ENCODE results near the gene BMP7.
"Not testable (repeated sequence)": the region's sequence is repeated elsewhere in the genome, so short reads cannot be mapped to it uniquely, and the experiment has no call there.

BMP7 gene

GRCh38 chr20:57162362-57162652 lies 104.1 kb downstream of the BMP7 start:
- H3K4me3 ChIP-seq (ENCODE audit: low read length) = no peak overlapping the region
- TF ChIP-seq CTCF (conservative IDR thresholded peaks at IDR 0.05; ENCODE audit: low read length) = no peak
- no peak for DNase-seq (ENCODE audit: low read depth)

- no peak overlapping the region for H3K4me3 ChIP-seq (ENCODE audit: low read length)
- no peak for TF ChIP-seq CTCF (conservative IDR thresholded peaks at IDR 0.05; ENCODE audit: low read length)
These were observed 104.7 kb downstream of the BMP7 start for GRCh38 chr20:57161478-57162361.

GRCh38 chr20:57160985-57161384 lies 105.5 kb downstream of the BMP7 start:
- DNase-seq (ENCODE audit: low read depth) = no peak
- no peak overlapping the region for H3K4me3 ChIP-seq (ENCODE audit: low read length)
- TF ChIP-seq CTCF (conservative IDR thresholded peaks at IDR 0.05; ENCODE audit: low read length) = no peak

More at GRCh38 chr20:57161478-57162361, 104.7 kb downstream of the BMP7 start:
- DNase-seq (ENCODE audit: low read depth) = no peak

- no peak for TF ChIP-seq CTCF (conservative IDR thresholded peaks at IDR 0.05; ENCODE audit: low read length)
- no peak overlapping the region for H3K4me3 ChIP-seq (ENCODE audit: low read length)
- DNase-seq (ENCODE audit: low read depth) = no peak
These were observed 106.4 kb downstream of the BMP7 start for GRCh38 chr20:57159945-57160610.

- no peak for DNase-seq (ENCODE audit: low read depth)
- no peak for TF ChIP-seq CTCF (conservative IDR thresholded peaks at IDR 0.05; ENCODE audit: low read length)
- H3K4me3 ChIP-seq (ENCODE audit: low read length) = no peak overlapping the region
These were observed 107.1 kb downstream of the BMP7 start for GRCh38 chr20:57159193-57159851.

- no peak for DNase-seq (ENCODE audit: low read depth)
- H3K4me3 ChIP-seq (ENCODE audit: low read length) = no peak overlapping the region
- no peak for TF ChIP-seq CTCF (conservative IDR thresholded peaks at IDR 0.05; ENCODE audit: low read length)
These were observed 108.0 kb downstream of the BMP7 start for GRCh38 chr20:57158474-57158873.

- DNase-seq (ENCODE audit: low read depth); H3K4me3 ChIP-seq (ENCODE audit: low read length): not testable (repeated sequence)
These were observed 108.7 kb downstream of the BMP7 start for GRCh38 chr20:57157787-57158186.

Data from AG10803 (cell line).